Measurements from ENCODE around the gene PIK3C2G. TPM values are rescaled to one million over a fixed set of nuclear protein-coding genes. Genes with fewer than 3 reads are reported as not detected.

Gene PIK3C2G
- total RNA-seq, 1 experiment from 2014 or later = not detected

- H3K36me3 Mint-ChIP-seq (ENCODE audit: insufficient read depth in 1 of 3, low read depth in 3 of 3) = no peaks in the 10 kb centered on the region
- no peaks in the 10 kb centered on the region for H3K9me3 Mint-ChIP-seq
These were observed 226.2 kb downstream of the PIK3C2G start for GRCh38 chr12:18487509-18487908.

More at GRCh38 chr12:18487509-18487908, 226.2 kb downstream of the PIK3C2G start:
- DNase-seq = no peak
- Histone ChIP-seq H2BK5ac (ENCODE audit: insufficient read length, low read length) (no peak overlapping the region), H3K23me2 (ENCODE audit: insufficient read length, low read depth, low read length, poor library complexity, severe bottlenecking) (no peaks in the 10 kb centered on the region), H4K91ac (ENCODE audit: insufficient read length, low read depth, low read length) (no peak overlapping the region), H3K9me3 (ENCODE audit: control insufficient read depth, low read depth, low read length) (no peaks in the 10 kb centered on the region), H3T11ph (ENCODE audit: low read length) (no peak overlapping the region), H3K79me2 (ENCODE audit: insufficient read depth, low read length) (no peaks in the 10 kb centered on the region), H2BK120ac (ENCODE audit: low read depth, low read length, poor library complexity, severe bottlenecking) (no peak overlapping the region), H3K27ac (ENCODE audit: insufficient read length, low read depth, low read length) (no peak overlapping the region), H3K4ac (ENCODE audit: low read depth, low read length) (no peak overlapping the region), H3K56ac (ENCODE audit: insufficient read length, low read depth, low read length) (no peak overlapping the region), H2AFZ (ENCODE audit: low read length) (no peak overlapping the region), H3K18ac (ENCODE audit: insufficient read length, low read depth, low read length) (no peak overlapping the region), H3K79me1 (ENCODE audit: insufficient read depth, low read depth, low read length, poor library complexity, severe bottlenecking) (no peaks in the 10 kb centered on the region), H3K9ac (ENCODE audit: extremely low read depth, insufficient read length, low read length) (no peak overlapping the region), H2AK5ac (ENCODE audit: insufficient read length, low read length) (no peak overlapping the region), H2BK20ac (ENCODE audit: low read depth, low read length, poor library complexity, severe bottlenecking) (no peak overlapping the region), H2BK15ac (ENCODE audit: low read depth, low read length) (no peak overlapping the region), H2BK12ac (ENCODE audit: insufficient read length, low read depth, low read length) (no peak overlapping the region), H4K20me1 (ENCODE audit: control insufficient read depth, insufficient read depth, insufficient read length) (no peaks in the 10 kb centered on the region), H4K8ac (replicated peaks; ENCODE audit: insufficient read length, low read depth, low read length) (no peak overlapping the region), H3K14ac (ENCODE audit: insufficient read depth, low read length) (no peak overlapping the region), H3K27me3 (ENCODE audit: insufficient read depth, low read length) (no peaks in the 10 kb centered on the region), H4K5ac (ENCODE audit: insufficient read length, low read depth, low read length) (no peak overlapping the region), H3K23ac (ENCODE audit: insufficient read length, low read depth, low read length) (no peak overlapping the region), H3K4me2 (ENCODE audit: insufficient read depth, insufficient read length, low read length) (no peak overlapping the region), H3K4me1 (ENCODE audit: insufficient read depth, low read length) (peaks cover 2% of the 10 kb centered on the region; the same call in 1 of the 2 replicates)
- peaks cover 17 to 40% of the 10 kb centered on the region in 2 experiments for H3K4me1 Mint-ChIP-seq
- no CpG with 5 or more reads among the region's 3 CpGs for WGBS (ENCODE audit: extremely low coverage, insufficient read length, low lambda C conversion rate)
- no peaks in the 10 kb centered on the region for H3K27me3 Mint-ChIP-seq (ENCODE audit: low read depth)
- H3K4me3 Mint-ChIP-seq = no peak overlapping the region
- TF ChIP-seq, protein P1, sequence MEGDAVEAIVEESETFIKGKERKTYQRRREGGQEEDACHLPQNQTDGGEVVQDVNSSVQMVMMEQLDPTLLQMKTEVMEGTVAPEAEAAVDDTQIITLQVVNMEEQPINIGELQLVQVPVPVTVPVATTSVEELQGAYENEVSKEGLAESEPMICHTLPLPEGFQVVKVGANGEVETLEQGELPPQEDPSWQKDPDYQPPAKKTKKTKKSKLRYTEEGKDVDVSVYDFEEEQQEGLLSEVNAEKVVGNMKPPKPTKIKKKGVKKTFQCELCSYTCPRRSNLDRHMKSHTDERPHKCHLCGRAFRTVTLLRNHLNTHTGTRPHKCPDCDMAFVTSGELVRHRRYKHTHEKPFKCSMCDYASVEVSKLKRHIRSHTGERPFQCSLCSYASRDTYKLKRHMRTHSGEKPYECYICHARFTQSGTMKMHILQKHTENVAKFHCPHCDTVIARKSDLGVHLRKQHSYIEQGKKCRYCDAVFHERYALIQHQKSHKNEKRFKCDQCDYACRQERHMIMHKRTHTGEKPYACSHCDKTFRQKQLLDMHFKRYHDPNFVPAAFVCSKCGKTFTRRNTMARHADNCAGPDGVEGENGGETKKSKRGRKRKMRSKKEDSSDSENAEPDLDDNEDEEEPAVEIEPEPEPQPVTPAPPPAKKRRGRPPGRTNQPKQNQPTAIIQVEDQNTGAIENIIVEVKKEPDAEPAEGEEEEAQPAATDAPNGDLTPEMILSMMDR (conservative IDR thresholded peaks at IDR 0.05) = no peak
- no peak overlapping the region; a peak in 1 of 7 replicates for H3K27ac Mint-ChIP-seq
